ENCODE results near the gene C8A.

- no peak for TF ChIP-seq TAF1 (IDR thresholded peaks at IDR 0.05; ENCODE audit: low read depth, low read length)
- TF ChIP-seq POLR2A (IDR thresholded peaks at IDR 0.05; ENCODE audit: low read depth, low read length) = no peak
- no peak for TF ChIP-seq POLR2AphosphoS5 (IDR thresholded peaks at IDR 0.05; ENCODE audit: low read depth, low read length)
- TF ChIP-seq SPI1 (IDR thresholded peaks at IDR 0.05; ENCODE audit: low read depth, low read length) = no peak
Measured at GRCh38 chr1:56866656-56867055, 12.1 kb downstream of the C8A start.

All from GM12891 (cell line).